ENCODE measurements around the gene MATN4.

DNA sequence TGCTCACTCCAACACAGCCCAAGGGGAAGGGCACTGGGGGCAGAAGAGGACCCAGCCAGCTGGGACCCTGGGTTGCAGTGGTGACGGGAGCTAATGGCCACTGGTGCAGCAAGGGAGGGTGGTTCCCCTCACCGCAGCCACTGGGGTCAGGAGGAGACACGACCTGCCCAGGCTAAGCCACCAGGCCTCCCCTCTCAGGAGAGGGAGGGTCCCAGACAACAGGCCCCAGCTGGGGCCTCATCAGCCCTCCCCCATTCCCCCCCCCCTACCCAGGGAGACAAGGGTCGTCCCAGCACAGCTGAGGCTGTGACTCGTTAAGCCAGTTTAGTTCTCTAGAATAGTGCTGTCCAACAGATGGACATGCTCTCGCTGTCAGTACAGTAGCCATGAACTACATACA is 17.3 kb upstream of the MATN4 start:
- TF ChIP-seq POLR2A (IDR thresholded peaks at IDR 0.05) (no peak), EP300 (IDR thresholded peaks at IDR 0.05) (no peak), POLR2AphosphoS5 (IDR thresholded peaks at IDR 0.05) (no peak)
- TF ChIP-seq, protein P1, sequence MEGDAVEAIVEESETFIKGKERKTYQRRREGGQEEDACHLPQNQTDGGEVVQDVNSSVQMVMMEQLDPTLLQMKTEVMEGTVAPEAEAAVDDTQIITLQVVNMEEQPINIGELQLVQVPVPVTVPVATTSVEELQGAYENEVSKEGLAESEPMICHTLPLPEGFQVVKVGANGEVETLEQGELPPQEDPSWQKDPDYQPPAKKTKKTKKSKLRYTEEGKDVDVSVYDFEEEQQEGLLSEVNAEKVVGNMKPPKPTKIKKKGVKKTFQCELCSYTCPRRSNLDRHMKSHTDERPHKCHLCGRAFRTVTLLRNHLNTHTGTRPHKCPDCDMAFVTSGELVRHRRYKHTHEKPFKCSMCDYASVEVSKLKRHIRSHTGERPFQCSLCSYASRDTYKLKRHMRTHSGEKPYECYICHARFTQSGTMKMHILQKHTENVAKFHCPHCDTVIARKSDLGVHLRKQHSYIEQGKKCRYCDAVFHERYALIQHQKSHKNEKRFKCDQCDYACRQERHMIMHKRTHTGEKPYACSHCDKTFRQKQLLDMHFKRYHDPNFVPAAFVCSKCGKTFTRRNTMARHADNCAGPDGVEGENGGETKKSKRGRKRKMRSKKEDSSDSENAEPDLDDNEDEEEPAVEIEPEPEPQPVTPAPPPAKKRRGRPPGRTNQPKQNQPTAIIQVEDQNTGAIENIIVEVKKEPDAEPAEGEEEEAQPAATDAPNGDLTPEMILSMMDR (IDR thresholded peaks at IDR 0.05): no peak
